ENCODE results near the gene SEPTIN12. TPM values are rescaled to one million over a fixed set of nuclear protein-coding genes. Genes with fewer than 3 reads are reported as not detected.

The SEPTIN12 gene
- polyA plus RNA-seq, 1 donor: 0.57 TPM

DNA sequence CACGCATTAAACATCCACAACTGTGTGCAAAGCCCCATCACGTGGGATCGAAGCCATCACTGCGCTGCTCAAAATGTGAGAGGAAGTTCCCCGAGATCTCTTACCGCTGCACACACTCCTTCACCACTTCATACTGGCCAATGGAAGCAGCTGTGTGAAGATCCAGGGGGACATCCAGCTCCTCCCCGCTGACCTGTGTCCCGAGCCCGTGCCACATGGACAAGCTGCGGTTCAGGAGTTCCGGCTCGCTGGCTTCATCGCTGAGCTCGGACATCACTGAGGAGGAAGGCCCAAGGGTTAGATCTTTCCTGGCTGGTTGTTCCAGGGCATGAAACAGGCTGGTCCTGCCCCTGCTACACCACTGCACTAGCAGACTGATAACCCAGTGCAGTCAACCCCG, 58.3 kb downstream of the SEPTIN12 start:
- no peak for DNase-seq

DNA sequence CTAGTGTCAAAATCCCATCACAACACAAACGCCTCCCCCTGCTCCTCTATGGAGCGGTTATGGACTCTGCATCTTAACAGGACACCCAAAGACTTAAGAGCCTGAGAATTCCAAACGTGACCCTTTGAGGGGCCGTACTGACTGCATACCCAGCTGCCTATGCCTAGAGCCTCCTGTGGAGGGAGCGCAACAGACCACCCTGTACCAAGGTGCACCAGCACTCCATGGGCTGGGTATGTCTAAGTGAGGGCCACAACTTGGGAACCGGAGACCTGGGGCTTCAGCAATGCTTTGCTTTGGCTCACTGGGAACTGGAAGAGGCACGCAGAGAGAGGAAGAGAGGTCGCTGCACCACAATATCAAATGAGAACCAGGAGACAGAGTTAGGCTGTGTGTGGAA, 59.5 kb downstream of the SEPTIN12 start:
- DNase-seq: no peak

Other genes with a start within 250 kb of the SEPTIN12 start
- 28.4 TPM for gene CDIP1, start 249.6 kb downstream of the SEPTIN12 start, polyA plus RNA-seq (ENCODE audit: insufficient read length)
- gene C16orf96, start 232.0 kb downstream of the SEPTIN12 start, polyA plus RNA-seq (ENCODE audit: insufficient read length): 0.33 TPM
- gene UBALD1, start 173.5 kb downstream of the SEPTIN12 start, polyA plus RNA-seq (ENCODE audit: insufficient read length): 13.3 TPM
- 49.1 TPM for gene MGRN1, start 163.5 kb downstream of the SEPTIN12 start, polyA plus RNA-seq (ENCODE audit: insufficient read length)
- 32.5 TPM for gene NUDT16L1, start 94.8 kb downstream of the SEPTIN12 start, polyA plus RNA-seq (ENCODE audit: insufficient read length)
- 32.4 TPM for gene ANKS3, start 54.1 kb downstream of the SEPTIN12 start, polyA plus RNA-seq (ENCODE audit: insufficient read length)
- 2.2 TPM for gene DNAAF8, start 53.8 kb downstream of the SEPTIN12 start, polyA plus RNA-seq (ENCODE audit: insufficient read length)
- gene ZNF500, start 21.2 kb downstream of the SEPTIN12 start, polyA plus RNA-seq (ENCODE audit: insufficient read length): 14.3 TPM
- 5.8 TPM for gene SMIM22, start 7.0 kb upstream of the SEPTIN12 start, polyA plus RNA-seq (ENCODE audit: insufficient read length)
- 26.3 TPM for gene ROGDI, start 14.3 kb upstream of the SEPTIN12 start, polyA plus RNA-seq (ENCODE audit: insufficient read length)
- gene GLYR1, start 58.9 kb upstream of the SEPTIN12 start, polyA plus RNA-seq (ENCODE audit: insufficient read length): 163 TPM
- gene UBN1, start 59.1 kb upstream of the SEPTIN12 start, polyA plus RNA-seq (ENCODE audit: insufficient read length): 39.1 TPM
- 30.3 TPM for gene PPL, start 148.8 kb upstream of the SEPTIN12 start, polyA plus RNA-seq (ENCODE audit: insufficient read length)
- 0.12 TPM for gene SEC14L5, start 170.0 kb upstream of the SEPTIN12 start, polyA plus RNA-seq (ENCODE audit: insufficient read length)
- 12.2 TPM for gene NAGPA, start 245.6 kb upstream of the SEPTIN12 start, polyA plus RNA-seq (ENCODE audit: insufficient read length)